ENCODE results near the gene HOXB5. TPM values are rescaled to one million over a fixed set of nuclear protein-coding genes. Genes with fewer than 3 reads are reported as not detected.

HOXB5 gene
- total and polyA plus RNA-seq, 10 of the 15 experiments (the other 5 are each of a cell fraction or from before 2014, with no cell fraction given), result not detected

GRCh38 chr17:48563867-48564187, 29.8 kb downstream of the HOXB5 start:
- SMC1A ChIA-PET (ENCODE audit: uncharacterized antibody, unreplicated experiment), result interaction anchor here (1.2 to 1.5 kb wide), 2 partner anchors 11 to 117 kb away, joined by 3 to 6 read pairs; no protein-coding TSS in a partner anchor

More at GRCh38 chr17:48563867-48564187, 29.8 kb downstream of the HOXB5 start:
- Histone ChIP-seq H3K36me3 (ENCODE audit: control insufficient read depth in 2 of 2, insufficient read depth in 2 of 2, low read length in 1 of 2) (no peaks in the 10 kb centered on the region; a peak in 1 of 4 replicates), H3K4me1 (ENCODE audit: control insufficient read depth, insufficient read depth, low read length) (no peaks in the 10 kb centered on the region), H3K9ac (ENCODE audit: control insufficient read depth, insufficient read depth, low read length) (no peak overlapping the region), H2AFZ (ENCODE audit: control insufficient read depth, low read depth, low read length) (no peak overlapping the region), H4K20me1 (ENCODE audit: control insufficient read depth, insufficient read depth) (no peaks in the 10 kb centered on the region), H3K9me3 (replicated peaks; ENCODE audit: control insufficient read depth, insufficient read depth, low read length) (no peaks in the 10 kb centered on the region), H3K4me3 (no peak overlapping the region), H3K79me2 (ENCODE audit: control insufficient read depth, insufficient read depth, low read length) (no peaks in the 10 kb centered on the region), H3K27ac (ENCODE audit: control insufficient read depth, insufficient read depth) (no peak overlapping the region), H3K4me2 (ENCODE audit: control insufficient read depth, insufficient read depth) (no peak overlapping the region), H3K27me3 (replicated peaks in 1 of 2; ENCODE audit: control insufficient read depth in 2 of 2, insufficient read depth in 2 of 2, low read length in 1 of 2) (no peaks in the 10 kb centered on the region)
- WGBS (ENCODE audit: insufficient coverage, insufficient replicate concordance, low lambda C conversion rate, missing lambda C conversion rate), result 41% methylated on average over 10 of the region's 10 CpGs
- ChIA-PET CTCF (no interaction called here), RAD21 (ENCODE audit: unreplicated experiment) (no interaction called here), POLR2A (no interaction called here)
- FAIRE-seq (no peak), DNase-seq (ENCODE audit: low read depth, low spot score) (no peak), ATAC-seq (no peak)
- in situ Hi-C loops (cut with MboI), result no loop called here
- intact Hi-C loops (cut with micrococcal nuclease; ENCODE audit: unreplicated experiment), result no loop called here
- TF ChIP-seq GATAD2B (conservative IDR thresholded peaks at IDR 0.05; ENCODE audit: low read depth) (no peak), PRDM15 (CRISPR knock-in tag; IDR thresholded peaks at IDR 0.05) (no peak), EZH2 (IDR thresholded peaks at IDR 0.05; ENCODE audit: borderline replicate concordance, control insufficient read depth, low read depth, low read length) (no peak), MYC (IDR thresholded peaks at IDR 0.05; ENCODE audit: insufficient read depth, insufficient read length, insufficient replicate concordance, low read length, severe bottlenecking) (no peak), CHD1 (IDR thresholded peaks at IDR 0.05; ENCODE audit: low read depth, low read length) (no peak), ELK1 (IDR thresholded peaks at IDR 0.05; ENCODE audit: low read depth, low read length) (no peak), BCL3 (IDR thresholded peaks at IDR 0.05; ENCODE audit: borderline replicate concordance, insufficient read depth, low read depth, low read length, poor library complexity, severe bottlenecking) (no peak), CBX3 (IDR thresholded peaks at IDR 0.05; ENCODE audit: borderline replicate concordance, low read depth) (no peak)
- BruUV-seq (replicated peaks), result no TSS peak

All from GM12878 (cell line).